GM19099 (cell line): Measurements from ENCODE around the gene ZC3H8.

Experiments used
- POLR2A ChIP-seq: IDR thresholded peaks from 3 replicates; pipeline ENCODE4 v1.6.1; 2011; ENCODE audit warnings: low read depth; ENCODE audit not compliant: insufficient read length; ENCODE audit errors: extremely low read depth

Gene ZC3H8

DNA sequence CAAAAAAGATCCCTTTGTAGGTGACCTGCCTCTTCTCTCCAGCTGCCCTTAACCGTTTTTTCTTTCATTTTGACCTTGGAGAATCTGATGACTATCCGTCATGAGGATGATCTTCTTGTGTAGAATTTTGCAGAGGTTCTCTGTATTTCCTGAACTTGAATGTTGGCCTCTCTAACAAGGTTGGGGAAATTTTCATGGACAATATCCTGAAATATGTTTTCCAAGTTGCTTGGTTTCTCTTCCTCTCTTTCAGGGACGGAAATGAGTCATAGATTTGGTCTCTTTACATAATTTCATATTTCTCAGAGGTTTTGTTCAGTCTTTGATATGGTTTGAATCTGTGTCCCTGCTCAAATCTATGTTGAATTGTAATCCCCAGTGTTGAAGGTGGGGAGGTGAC is 34.0 kb downstream of the ZC3H8 start:
- TF ChIP-seq POLR2A: no peak

DNA sequence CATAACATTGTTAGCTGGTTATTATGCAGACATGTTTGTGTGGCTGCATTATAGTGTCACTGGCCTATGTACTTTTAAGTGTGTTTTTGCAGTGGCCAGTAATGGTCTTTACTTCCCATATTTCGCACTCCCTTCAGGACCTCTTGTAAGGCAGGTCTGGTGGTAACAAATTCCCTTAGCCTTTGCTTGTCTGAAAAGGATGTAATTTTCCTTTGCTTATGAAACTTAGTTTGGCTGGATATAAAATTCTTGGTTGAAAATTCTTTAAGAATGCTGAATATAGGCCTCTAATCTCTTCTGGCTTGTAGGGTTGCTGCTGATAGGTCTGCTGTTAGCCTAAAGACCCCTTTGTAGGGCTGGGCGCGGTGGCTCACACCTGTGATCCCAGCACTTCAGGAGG is 34.7 kb downstream of the ZC3H8 start:
- TF ChIP-seq POLR2A: no peak

DNA sequence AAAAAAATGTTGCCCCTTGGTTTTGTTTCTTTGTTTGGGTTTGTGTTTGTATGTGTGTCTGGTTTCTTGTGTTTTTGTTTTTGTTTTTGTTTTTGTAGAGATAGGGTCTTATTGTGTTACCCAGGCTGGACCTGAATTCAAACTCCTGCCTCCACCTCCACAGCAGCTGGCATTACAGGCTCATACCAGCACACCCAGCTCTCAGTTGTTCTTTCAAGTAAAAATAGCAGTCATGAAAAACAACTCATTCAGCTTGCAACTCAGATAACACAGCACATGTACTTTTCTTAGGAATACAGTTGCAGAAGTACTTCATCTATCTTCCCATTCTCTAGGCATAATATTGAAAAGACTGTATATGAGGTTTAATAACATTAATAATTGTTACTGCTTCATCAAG is 37.0 kb downstream of the ZC3H8 start:
- TF ChIP-seq POLR2A: no peak

DNA sequence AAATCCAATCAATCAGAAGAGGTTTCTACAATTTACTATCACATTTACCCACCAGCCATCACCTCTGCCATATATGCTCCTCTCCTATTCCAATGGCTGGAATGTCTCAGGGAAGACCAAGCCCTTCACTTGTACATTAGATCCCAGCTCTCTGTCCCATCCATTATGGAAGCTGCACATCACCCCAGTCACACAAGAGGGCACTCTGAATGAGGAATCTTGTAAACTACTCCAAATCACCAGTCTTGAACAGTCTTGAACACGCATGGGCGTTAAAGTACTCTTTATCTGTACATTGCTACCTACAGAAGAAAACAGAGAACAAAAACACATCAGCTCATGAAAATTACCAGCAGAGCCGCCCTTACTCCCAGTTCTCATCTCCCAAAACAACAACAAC is 38.7 kb downstream of the ZC3H8 start:
- TF ChIP-seq POLR2A: no peak

DNA sequence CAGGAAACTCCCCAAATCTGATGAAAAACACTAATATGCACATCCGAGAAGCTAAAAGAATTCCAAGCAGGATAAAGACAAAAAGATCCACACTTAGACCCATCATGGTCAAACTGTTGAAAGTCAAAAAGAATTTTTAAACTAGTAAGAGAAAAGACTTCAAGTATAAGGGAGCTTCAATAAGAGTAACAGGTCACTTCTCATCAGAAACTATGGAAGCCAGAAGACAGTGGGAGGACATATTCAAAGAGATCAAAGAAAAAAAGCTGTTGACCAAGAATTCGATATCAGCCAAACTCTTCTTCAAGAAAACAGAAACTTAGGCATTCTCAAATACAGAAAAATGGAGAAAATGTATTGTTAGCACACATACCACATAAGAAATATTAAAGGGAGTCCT is 50.4 kb downstream of the ZC3H8 start:
- TF ChIP-seq POLR2A: no peak

DNA sequence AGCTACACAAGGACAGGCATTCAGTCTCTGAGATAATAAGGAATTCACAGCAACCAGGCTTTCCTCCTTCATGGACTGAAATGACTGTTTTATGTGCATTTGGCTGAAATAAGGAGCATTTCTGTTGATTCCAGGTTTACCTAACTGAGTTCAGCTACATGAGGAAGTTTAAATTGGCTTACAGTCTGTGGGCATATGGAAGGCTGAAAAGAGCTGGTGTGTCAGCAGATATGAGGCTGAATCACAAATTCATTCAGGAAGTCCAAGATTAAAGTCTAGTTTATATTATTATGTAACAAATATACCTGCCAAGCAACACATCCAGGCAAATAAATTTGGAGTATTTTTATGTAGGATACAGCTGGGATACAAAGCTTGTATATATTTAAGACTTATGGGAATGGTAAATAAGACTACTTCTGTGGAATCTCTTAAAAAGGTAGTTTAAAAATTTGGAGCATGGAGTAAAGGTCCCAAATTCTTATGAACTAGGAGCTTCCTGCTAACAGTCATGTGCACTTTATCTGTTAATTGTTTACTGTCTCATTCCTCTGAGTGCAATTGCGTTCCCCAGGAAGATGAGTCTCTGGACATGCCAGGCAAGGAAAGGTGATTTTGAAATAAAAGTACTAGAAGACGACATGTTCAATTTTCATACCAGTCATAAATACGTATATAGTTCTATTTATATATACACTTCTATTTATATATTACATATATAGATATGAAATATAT is 53.0 kb downstream of the ZC3H8 start:
- no peak for TF ChIP-seq POLR2A

DNA sequence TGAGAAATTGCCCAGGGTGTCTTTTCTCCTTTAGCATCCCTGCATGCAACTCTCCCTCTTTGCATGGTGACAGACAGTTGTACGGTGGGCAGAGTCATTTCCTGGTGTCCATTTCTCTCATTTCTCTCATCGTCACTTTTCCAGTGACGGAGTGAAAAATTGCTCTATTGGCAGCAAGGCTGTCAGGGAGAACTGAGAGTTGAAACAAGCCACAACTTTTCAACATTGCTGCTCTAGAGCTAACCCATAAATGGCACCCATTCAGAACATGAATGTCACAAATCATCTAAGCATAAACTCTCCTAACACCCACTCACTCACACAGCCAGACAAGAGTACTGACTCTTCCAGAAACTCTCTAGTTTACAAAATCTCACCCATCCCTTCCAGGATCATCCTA is 55.7 kb downstream of the ZC3H8 start:
- no peak for TF ChIP-seq POLR2A

DNA sequence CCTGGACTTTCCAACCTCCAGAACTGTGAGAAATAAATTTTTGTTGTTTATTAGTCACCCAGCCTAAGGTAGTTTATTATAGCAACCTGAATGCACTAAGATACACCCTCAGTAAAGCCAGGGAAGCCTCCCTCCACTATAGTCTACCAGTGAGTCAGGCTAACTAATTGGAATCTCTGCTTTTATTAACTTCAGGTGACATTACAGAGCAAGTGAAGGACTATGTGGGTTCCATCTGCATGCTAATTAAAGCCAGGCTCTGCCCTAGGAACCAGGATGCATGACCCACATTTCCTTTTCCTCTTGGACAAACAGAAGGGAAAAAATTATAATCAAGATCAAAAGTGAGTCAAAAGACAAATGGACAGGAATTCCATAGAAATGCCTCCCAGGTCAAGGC is 56.1 kb downstream of the ZC3H8 start:
- no peak for TF ChIP-seq POLR2A

DNA sequence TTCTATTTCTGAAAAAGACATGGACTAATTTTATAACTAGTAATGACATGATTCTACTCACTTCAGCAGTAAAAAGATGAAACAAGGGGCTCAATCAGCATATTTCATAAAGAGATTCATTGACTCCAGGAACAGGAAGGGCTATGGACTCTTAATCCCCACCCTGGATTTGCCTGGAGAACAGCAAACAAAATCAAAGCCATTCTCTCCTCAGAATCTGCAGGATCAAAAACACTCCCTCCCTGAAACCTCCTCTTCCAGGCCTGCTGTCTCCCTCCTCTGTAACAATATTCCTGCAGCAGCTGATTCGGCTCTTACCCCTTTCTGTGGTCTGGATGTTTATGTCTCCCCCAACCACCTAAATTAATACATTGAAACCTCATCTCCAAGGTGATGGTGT is 57.0 kb downstream of the ZC3H8 start:
- TF ChIP-seq POLR2A: no peak

DNA sequence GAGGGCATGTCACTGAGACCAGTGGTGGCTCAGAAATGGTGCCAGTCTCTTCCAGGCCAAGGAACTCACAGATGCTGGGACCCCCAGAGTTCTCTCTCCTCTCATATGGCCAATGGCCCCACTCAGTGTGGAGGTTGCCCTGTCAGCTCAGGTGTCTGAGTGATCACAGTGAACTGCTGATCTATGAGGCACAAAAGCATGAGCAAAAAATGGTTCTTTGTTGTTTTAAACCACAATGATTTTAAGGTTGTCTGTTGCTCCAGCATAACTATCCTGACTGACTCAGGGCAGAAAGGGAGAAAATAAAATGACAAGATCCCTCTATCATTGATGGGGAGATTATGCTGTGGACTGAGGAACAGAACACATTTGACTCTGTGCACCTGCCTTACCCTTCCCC is 58.9 kb downstream of the ZC3H8 start:
- TF ChIP-seq POLR2A: no peak

DNA sequence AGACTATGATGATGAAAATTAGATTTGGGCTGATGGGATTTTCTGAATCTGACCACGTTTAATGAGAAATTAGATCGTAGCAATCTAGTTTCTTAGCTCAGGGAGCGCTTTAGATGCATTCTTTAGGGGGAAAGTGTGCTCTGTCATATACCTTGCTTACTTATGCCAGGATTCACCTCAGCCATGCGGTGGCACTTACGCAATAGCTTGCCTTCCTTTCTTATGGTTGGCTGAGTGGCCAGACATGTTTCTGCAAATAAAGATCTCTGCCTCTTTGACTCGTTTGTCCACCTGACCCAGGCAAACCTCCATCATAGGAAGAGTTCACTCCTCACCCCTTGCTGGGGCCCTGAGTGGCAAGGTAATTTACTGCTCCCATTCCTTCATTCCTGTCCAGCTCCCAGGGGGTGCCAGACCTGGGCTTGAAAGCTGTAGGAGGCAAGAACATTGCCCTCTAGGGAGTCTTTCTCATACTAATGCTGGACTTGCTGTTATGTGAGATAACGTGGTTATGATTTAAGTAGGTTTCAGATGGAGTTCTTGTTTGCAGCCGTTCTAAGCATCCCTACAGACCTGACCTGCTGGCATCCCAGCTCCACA is 59.6 kb downstream of the ZC3H8 start:
- TF ChIP-seq POLR2A: no peak

DNA sequence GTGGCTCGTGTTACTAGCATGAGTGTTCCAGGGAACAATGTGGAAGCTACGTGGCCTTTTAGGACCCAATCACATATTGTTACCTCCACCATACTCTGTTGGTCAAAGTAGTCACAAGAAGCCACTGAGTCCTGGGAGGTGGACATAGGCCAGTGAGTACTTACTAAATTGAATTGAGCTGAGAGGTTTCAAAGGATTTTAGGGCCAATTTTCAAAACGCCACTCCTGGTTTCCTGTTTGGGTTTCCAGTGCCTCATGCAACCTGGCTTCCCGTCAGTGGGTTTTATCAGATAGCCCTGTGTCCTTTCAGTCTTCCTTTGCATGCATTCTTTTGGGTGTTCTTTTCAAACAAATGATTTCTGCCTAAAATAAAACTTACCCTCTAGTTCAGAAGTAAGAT is 60.4 kb downstream of the ZC3H8 start:
- TF ChIP-seq POLR2A: no peak

DNA sequence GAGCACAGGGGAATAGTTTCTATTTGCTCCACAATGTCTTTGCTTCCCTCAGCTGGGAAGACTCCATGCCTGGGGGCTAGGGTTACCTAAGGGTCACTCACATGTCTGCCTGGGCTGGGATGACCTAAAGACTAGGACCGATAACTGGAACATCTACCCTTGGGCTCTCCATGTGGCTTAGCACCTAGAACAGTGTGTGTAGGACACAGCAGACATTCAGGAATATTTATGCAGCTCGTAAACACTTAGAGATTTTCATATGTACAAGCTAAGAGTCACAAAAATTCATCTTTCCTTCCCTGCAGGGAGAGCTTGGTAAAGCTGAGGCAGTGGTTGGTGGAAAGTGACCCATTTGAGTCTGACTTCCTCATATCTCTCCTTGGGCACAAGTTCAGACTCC is 60.8 kb downstream of the ZC3H8 start:
- TF ChIP-seq POLR2A: no peak

DNA sequence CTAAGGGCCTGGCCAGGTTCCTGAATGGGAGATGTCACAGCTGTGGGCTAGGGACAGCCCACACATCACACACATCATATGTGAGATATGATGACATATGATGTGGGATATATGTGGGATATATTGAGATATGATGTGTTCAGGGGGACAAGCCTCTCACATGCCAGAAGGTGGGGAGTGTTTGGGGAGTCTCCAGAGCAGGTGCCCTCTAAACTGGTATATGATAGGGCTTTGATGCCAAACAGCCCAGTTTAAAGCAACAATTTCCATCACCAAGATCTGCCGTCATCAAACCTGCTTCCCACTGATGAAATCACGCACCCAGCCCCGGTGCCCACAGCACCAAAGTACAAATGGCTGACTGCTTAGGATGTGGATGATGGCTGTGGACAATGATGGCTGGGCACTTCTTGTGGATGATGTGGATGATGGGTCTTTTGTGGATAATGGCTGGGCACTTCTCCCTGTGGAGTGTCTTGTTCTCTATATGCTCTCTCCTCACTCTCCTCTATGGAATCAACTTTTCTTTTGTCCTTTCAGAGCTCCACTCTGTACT is 65.8 kb downstream of the ZC3H8 start:
- TF ChIP-seq POLR2A: no peak

DNA sequence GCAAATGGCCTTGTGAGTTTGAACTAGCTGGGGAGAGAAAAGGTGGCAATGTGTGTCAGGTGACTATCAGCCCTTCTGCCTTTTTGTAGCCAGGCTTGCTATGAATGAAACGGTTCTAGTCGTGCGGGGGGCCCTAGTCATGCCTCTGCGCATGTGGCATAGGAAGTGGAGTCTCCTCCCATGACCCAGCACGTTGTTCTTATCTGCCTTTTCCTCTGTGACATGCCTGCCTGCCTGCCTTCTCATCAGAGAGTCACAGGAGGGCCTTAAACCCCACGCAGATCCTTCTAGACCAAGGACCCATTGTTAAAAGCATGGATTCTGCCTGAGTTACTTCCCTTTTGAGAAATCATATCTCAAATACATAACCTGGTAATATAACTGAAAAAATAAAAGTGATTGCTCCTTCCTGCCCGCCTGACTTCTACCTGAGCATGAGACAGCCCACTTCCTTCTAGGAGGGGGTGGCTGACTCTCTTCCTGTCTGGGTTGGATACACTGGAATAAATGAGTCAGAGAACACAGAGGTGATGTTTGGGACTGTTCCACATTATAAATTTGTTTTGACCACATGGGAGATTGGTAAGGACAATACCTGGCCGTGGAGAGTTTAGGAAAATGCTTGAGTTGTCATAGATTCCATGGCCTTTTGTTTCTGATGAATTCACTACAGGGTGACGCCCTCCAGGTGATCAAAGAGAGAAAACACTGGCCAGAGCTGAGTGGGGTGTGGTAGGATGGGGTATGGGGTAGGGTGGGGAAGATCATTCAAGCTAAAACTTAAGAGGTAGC is 66.8 kb downstream of the ZC3H8 start:
- no peak for TF ChIP-seq POLR2A
